ENCODE data around the gene ECE1.

- TF ChIP-seq FOXM1 (IDR thresholded peaks at IDR 0.05; ENCODE audit: low read depth, low read length) (no peak), CTCF (IDR thresholded peaks at IDR 0.05 in 2 of 3, conservative IDR thresholded peaks at IDR 0.05 in 1 of 3; ENCODE audit: control insufficient read depth in 2 of 3, extremely low read depth in 1 of 3, insufficient read depth in 1 of 3, low read depth in 3 of 3, low read length in 3 of 3) (no peak), ZNF274 (IDR thresholded peaks at IDR 0.05; ENCODE audit: insufficient read depth, insufficient read length) (no peak), RCOR1 (conservative IDR thresholded peaks at IDR 0.05; ENCODE audit: low read depth, low read length) (no peak), RAD21 (IDR thresholded peaks at IDR 0.05; ENCODE audit: insufficient read depth, low read depth, low read length) (no peak), POLR2AphosphoS5 (IDR thresholded peaks at IDR 0.05; ENCODE audit: low read length) (no peak), BCLAF1 (IDR thresholded peaks at IDR 0.05) (no peak), POLR2A (IDR thresholded peaks at IDR 0.05; ENCODE audit: low read depth, low read length) (no peak), BCL11A (IDR thresholded peaks at IDR 0.05; ENCODE audit: low read depth, low read length) (no peak), USF1 (IDR thresholded peaks at IDR 0.05; ENCODE audit: borderline replicate concordance, extremely low read length, insufficient read depth, low read depth, low read length) (no peak)
Measured at GRCh38 chr1:21311016-21311415, 20.8 kb upstream of the ECE1 start.

All from GM12878 (cell line).